Prostate gland (tissue), 2 donors: ENCODE data around the gene TMEM135. TPM values are rescaled to one million over a fixed set of nuclear protein-coding genes. Genes with fewer than 3 reads are reported as not detected.
A peak's percentile ranks its signal among the peaks of the same experiment; 100 is the strongest.

Experiments used
- DNase-seq: peaks from one replicate; pipeline ENCODE4 v3.0.0-alpha.2; 2019; ENCODE audit warnings: low spot score
- H3K27ac ChIP-seq, 2 donors: fragments of 200-600 bp; sonication (generic); 2 replicates each; pipeline ENCODE4 v1.5.1; 2017 to 2019
- H3K27me3 ChIP-seq: fragments of 200-600 bp; sonication (generic); replicated peaks from 2 replicates; pipeline ENCODE4 v1.5.1; 2019; ENCODE audit not compliant: insufficient read depth
- H3K36me3 ChIP-seq, 2 donors: fragments of 200-600 bp; sonication (generic); 1 replicate in 1 of 2; 2 replicates in 1 of 2; pipeline versions ENCODE4 v1.5.1 to v1.8.1; 2017 to 2019
- H3K4me1 ChIP-seq: fragments of 200-600 bp; sonication (generic); replicated peaks from 2 replicates; pipeline ENCODE4 v1.5.1; 2019
- H3K4me3 ChIP-seq, 2 donors: fragments of 200-600 bp; sonication (generic); 2 replicates each; pipeline ENCODE4 v1.5.1; 2017 to 2019
- H3K9me3 ChIP-seq: fragments of 200-600 bp; sonication (generic); 2 replicates; pipeline ENCODE4 v1.5.1; 2017
- CTCF ChIP-seq, 4 experiments: fragments of 200-600 bp in 2 of 4; fragments of 450-650 bp in 2 of 4; sonication (generic) in 2 of 4; IDR thresholded peaks; 1 replicate in 3 of 4; 2 replicates in 1 of 4; pipeline ENCODE4 v1.5.1; 2016 to 2019; ENCODE audit warnings: antibody characterized with exemption in 4 of 4, mild to moderate bottlenecking in 2 of 4, moderate library complexity in 2 of 4
- POLR2A ChIP-seq: fragments of 450-650 bp; IDR thresholded peaks from one replicate; pipeline ENCODE4 v1.6.1; 2016; ENCODE audit warnings: antibody characterized with exemption, mild to moderate bottlenecking
- POLR2AphosphoS5 ChIP-seq: sonication (generic); formaldehyde crosslinking; IDR thresholded peaks from one replicate; pipeline ENCODE4 v1.6.1; 2017; ENCODE audit warnings: antibody characterized with exemption
- WGBS: methylation state at CpG from one replicate; pipeline ENCODE4 v1.1.5; 2018; 5-methylcytosine and 5-hydroxymethylcytosine counted together
- intact Hi-C: fragments of 100-400 bp; cut with DNase I; formaldehyde crosslinking; loops from one replicate; pipeline ENCODE4 v1.14.2; 2022
- total RNA-seq, 2 donors: library from RNA; depleted of rRNA; stranded (reverse); fragments of >200 nt; gene quantifications; one replicate each; pipeline ENCODE4 v1.1.0, GENCODE V29; 2016

TMEM135 gene
- total RNA-seq, 2 donors from 2014 or later = 22.3 to 42.1 TPM

- Histone ChIP-seq H3K27ac (no peak overlapping the region), H3K27me3 (no peaks in the 10 kb centered on the region), H3K36me3 (no peaks in the 10 kb centered on the region), H3K4me3 (no peak overlapping the region), H3K9me3 (no peaks in the 10 kb centered on the region), H3K4me1 (peaks cover 4% of the 10 kb centered on the region)
- intact Hi-C loops = no loop called here
- DNase-seq = no peak
- no peak for TF ChIP-seq CTCF (IDR thresholded peaks at IDR 0.05)
- WGBS = 73% methylated on average over 1 of the region's 1 CpG
These were observed 83.2 kb downstream of the TMEM135 start for GRCh38 chr11:87120937-87121336.

- no peaks in the 10 kb centered on the region for H3K9me3 ChIP-seq
- intact Hi-C loops = no loop called here
- 53% methylated on average over 3 of the region's 3 CpGs for WGBS
- H3K36me3 ChIP-seq = no peaks in the 10 kb centered on the region
- peak; percentile 10 for DNase-seq
- H3K4me3 ChIP-seq = no peak overlapping the region
- H3K27ac ChIP-seq = no peak overlapping the region
- peak; percentile 40 for TF ChIP-seq POLR2AphosphoS5
- no peak for TF ChIP-seq POLR2A
- TF ChIP-seq CTCF (IDR thresholded peaks at IDR 0.05) = no peak
- H3K27me3 ChIP-seq = no peaks in the 10 kb centered on the region
- H3K4me1 ChIP-seq = peaks cover 4% of the 10 kb centered on the region
These were observed 85.1 kb downstream of the TMEM135 start for GRCh38 chr11:87122852-87123251.

GRCh38 chr11:87125257-87125656, 87.5 kb downstream of the TMEM135 start:
- H3K27ac ChIP-seq = no peak overlapping the region
- TF ChIP-seq POLR2AphosphoS5 (no peak), POLR2A (no peak), CTCF (IDR thresholded peaks at IDR 0.05) (no peak)
- H3K36me3 ChIP-seq = no peaks in the 10 kb centered on the region
- H3K9me3 ChIP-seq = no peaks in the 10 kb centered on the region
- H3K27me3 ChIP-seq = no peaks in the 10 kb centered on the region
- no peak for DNase-seq
- intact Hi-C loops = no loop called here
- peaks cover 4% of the 10 kb centered on the region for H3K4me1 ChIP-seq
- WGBS = 95% methylated on average over 2 of the region's 2 CpGs
- H3K4me3 ChIP-seq = no peak overlapping the region

- Histone ChIP-seq H3K4me1 (no peaks in the 10 kb centered on the region), H3K4me3 (no peak overlapping the region), H3K27ac (no peak overlapping the region), H3K27me3 (no peaks in the 10 kb centered on the region), H3K9me3 (no peaks in the 10 kb centered on the region), H3K36me3 (no peaks in the 10 kb centered on the region)
- intact Hi-C loops = no loop called here
- no peak for TF ChIP-seq POLR2A
- no peak for TF ChIP-seq CTCF (IDR thresholded peaks at IDR 0.05)
- TF ChIP-seq POLR2AphosphoS5 = no peak
- 63% methylated on average over 4 of the region's 4 CpGs for WGBS
- no peak for DNase-seq
These were observed 89.4 kb downstream of the TMEM135 start for GRCh38 chr11:87127101-87127500.

GRCh38 chr11:87128372-87128771, 90.6 kb downstream of the TMEM135 start:
- no peak for DNase-seq
- Histone ChIP-seq H3K4me3 (no peak overlapping the region), H3K4me1 (no peaks in the 10 kb centered on the region), H3K27me3 (no peaks in the 10 kb centered on the region), H3K9me3 (no peaks in the 10 kb centered on the region), H3K27ac (no peak overlapping the region), H3K36me3 (no peaks in the 10 kb centered on the region)
- 53% methylated on average over 2 of the region's 2 CpGs for WGBS
- intact Hi-C loops = no loop called here
- TF ChIP-seq POLR2AphosphoS5 = no peak
- TF ChIP-seq POLR2A = no peak
- no peak for TF ChIP-seq CTCF (IDR thresholded peaks at IDR 0.05)
